NCI-H1417 treated with DMSO at 0.1 percent for 48 hours (cell line): ENCODE results near the gene LAMA3.

ENCODE experiments used
- DNase-seq: peaks from one replicate; lab custom pipeline; 2025; lab: John Stamatoyannopoulos, UW

LAMA3 gene

GRCh38 chr18:23938043-23938756, 248.9 kb downstream of the LAMA3 start:
- DNase-seq: no peak

GRCh38 chr18:23938901-23939341, 249.7 kb downstream of the LAMA3 start:
- DNase-seq: no peak

- DNase-seq: no peak
Observed at GRCh38 chr18:23939366-23939765, 250.1 kb downstream of the LAMA3 start.

- DNase-seq: no peak
Observed at GRCh38 chr18:23939896-23940295, 250.6 kb downstream of the LAMA3 start.

- no peak for DNase-seq
Observed at GRCh38 chr18:23941791-23942190, 252.5 kb downstream of the LAMA3 start.

- no peak for DNase-seq
Observed at GRCh38 chr18:23943104-23943503, 253.9 kb downstream of the LAMA3 start.

GRCh38 chr18:23943903-23944624, 254.8 kb downstream of the LAMA3 start:
- DNase-seq: no peak

- no peak for DNase-seq
Observed at GRCh38 chr18:23945416-23946079, 256.3 kb downstream of the LAMA3 start.

- no peak for DNase-seq
Observed at GRCh38 chr18:23949863-23950262, 260.6 kb downstream of the LAMA3 start.

- no peak for DNase-seq
Observed at GRCh38 chr18:23950644-23951043, 261.4 kb downstream of the LAMA3 start.

GRCh38 chr18:23951206-23951605, 262.0 kb downstream of the LAMA3 start:
- DNase-seq: no peak

GRCh38 chr18:23953984-23954383, 264.7 kb downstream of the LAMA3 start:
- DNase-seq: no peak

- DNase-seq: no peak
Observed at GRCh38 chr18:23956483-23956882, 267.2 kb downstream of the LAMA3 start.

GRCh38 chr18:23958036-23958435, 268.8 kb downstream of the LAMA3 start:
- DNase-seq: no peak

GRCh38 chr18:23963443-23964165, 274.4 kb downstream of the LAMA3 start:
- no peak for DNase-seq

- no peak for DNase-seq
Observed at GRCh38 chr18:23964282-23965238, 275.3 kb downstream of the LAMA3 start.

- no peak for DNase-seq
Observed at GRCh38 chr18:23966909-23967308, 277.7 kb downstream of the LAMA3 start.

- DNase-seq: no peak
Observed at GRCh38 chr18:23967321-23968089, 278.3 kb downstream of the LAMA3 start.

- no peak for DNase-seq
Observed at GRCh38 chr18:23968638-23969604, 279.7 kb downstream of the LAMA3 start.
